Adipocyte (in vitro differentiated cells): ENCODE data around the gene CD38.
"Not testable (repeated sequence)": the region's sequence is repeated elsewhere in the genome, so short reads cannot be mapped to it uniquely, and the experiment has no call there.

Experiments used
- DNase-seq: peaks from one replicate; pipeline ENCODE4 v3.0.0-alpha.2; 2015; ENCODE audit warnings: low read depth
- H3K27me3 ChIP-seq: replicated peaks from 2 replicates; pipeline ENCODE4 v1.7.0; 2013; ENCODE audit warnings: mild to moderate bottlenecking, low read length, moderate library complexity; ENCODE audit not compliant: control insufficient read depth, insufficient read depth
- H3K36me3 ChIP-seq: 2 replicates; pipeline ENCODE4 v1.7.0; 2013; ENCODE audit warnings: low read length, mild to moderate bottlenecking, moderate library complexity; ENCODE audit not compliant: control insufficient read depth, insufficient read depth, severe bottlenecking
- H3K4me1 ChIP-seq: 2 replicates; pipeline ENCODE4 v1.7.0; 2013; ENCODE audit warnings: mild to moderate bottlenecking, low read length, moderate library complexity; ENCODE audit not compliant: control insufficient read depth, insufficient read depth
- H3K4me3 ChIP-seq: 2 replicates; pipeline ENCODE4 v1.7.0; 2013; ENCODE audit warnings: mild to moderate bottlenecking, low read length, moderate library complexity
- H3K9ac ChIP-seq: 2 replicates; pipeline ENCODE4 v1.7.0; 2013; ENCODE audit warnings: mild to moderate bottlenecking, low read length, moderate library complexity
- H3K9me3 ChIP-seq: 2 replicates; pipeline ENCODE4 v1.7.0; 2013; ENCODE audit warnings: mild to moderate bottlenecking, low read length, moderate library complexity; ENCODE audit not compliant: control insufficient read depth

Gene CD38

DNA sequence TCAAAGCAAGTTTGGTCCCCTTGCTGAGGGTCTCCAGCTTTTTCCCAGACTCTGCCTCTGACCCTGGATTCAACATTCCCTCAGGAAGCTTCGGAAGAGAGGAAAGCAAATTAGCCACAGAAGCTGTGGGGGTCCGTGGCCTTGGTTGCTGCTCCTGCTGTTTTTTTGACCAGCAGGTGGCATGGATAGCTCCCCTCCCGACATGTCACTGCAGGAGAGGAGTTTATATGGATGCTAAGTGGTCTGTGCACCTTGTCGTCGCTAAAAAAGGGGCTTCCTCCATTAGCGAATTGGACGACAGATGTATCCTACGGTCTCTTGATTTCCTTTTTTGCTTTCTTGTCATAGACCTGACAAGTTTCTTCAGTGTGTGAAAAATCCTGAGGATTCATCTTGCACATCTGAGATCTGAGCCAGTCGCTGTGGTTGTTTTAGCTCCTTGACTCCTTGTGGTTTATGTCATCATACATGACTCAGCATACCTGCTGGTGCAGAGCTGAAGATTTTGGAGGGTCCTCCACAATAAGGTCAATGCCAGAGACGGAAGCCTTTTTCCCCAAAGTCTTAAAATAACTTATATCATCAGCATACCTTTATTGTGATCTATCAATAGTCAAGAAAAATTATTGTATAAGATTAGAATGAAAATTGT lies 70.2 kb downstream of the CD38 start:
- H3K27me3 ChIP-seq = peaks cover 3% of the 10 kb centered on the region
- H3K36me3 ChIP-seq = no peaks in the 10 kb centered on the region
- DNase-seq = no peak
- H3K4me3 ChIP-seq = no peak overlapping the region
- H3K4me1 ChIP-seq = peaks cover 4% of the 10 kb centered on the region
- no peaks in the 10 kb centered on the region for H3K9me3 ChIP-seq
- no peak overlapping the region for H3K9ac ChIP-seq

DNA sequence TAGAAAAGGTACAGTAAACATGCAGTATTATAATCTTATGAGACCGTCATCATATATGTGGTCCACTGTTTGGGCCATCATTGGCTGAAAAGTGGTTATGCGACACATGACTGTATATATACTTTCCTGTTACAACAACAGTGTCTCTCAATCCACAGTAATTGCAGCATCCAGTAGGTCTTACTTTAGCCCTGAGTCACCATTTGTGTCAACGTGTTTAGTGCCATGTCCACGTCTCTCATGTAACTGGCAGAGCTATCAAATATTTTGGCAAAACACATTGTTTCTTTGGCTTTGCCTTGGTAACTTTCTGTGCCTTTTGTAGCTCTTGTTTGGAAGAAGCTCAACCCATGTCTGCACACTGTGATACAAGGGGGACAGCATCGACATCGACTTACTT lies 73.8 kb downstream of the CD38 start:
- Histone ChIP-seq H3K4me1 (peaks cover 4% of the 10 kb centered on the region), H3K36me3 (no peaks in the 10 kb centered on the region), H3K27me3 (peaks cover 12% of the 10 kb centered on the region), H3K9ac (no peak overlapping the region), H3K4me3 (no peak overlapping the region), H3K9me3 (no peaks in the 10 kb centered on the region)
- no peak for DNase-seq

DNA sequence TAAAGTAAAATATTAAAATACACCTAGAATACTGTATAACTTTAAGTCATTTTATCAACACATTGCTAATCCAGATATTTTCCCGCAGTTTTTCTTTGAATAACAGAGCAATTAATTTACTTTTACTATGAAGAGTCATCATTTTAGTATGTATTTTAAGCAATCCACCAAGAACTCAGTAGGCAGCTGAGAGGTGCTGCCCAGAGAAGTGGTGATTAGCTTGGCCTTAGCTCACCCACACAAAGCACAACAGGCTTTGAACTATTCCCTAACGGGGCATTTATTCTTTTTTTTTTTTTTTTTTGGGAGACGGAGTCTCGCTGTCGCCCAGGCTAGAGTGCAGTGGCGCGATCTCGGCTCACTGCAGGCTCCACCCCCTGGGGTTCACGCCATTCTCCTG lies 74.4 kb downstream of the CD38 start:
- Histone ChIP-seq H3K4me1 (peaks cover 4% of the 10 kb centered on the region), H3K9me3 (no peaks in the 10 kb centered on the region), H3K36me3 (no peaks in the 10 kb centered on the region), H3K9ac (no peak overlapping the region), H3K4me3 (no peak overlapping the region), H3K27me3 (peaks cover 12% of the 10 kb centered on the region)
- no peak for DNase-seq

DNA sequence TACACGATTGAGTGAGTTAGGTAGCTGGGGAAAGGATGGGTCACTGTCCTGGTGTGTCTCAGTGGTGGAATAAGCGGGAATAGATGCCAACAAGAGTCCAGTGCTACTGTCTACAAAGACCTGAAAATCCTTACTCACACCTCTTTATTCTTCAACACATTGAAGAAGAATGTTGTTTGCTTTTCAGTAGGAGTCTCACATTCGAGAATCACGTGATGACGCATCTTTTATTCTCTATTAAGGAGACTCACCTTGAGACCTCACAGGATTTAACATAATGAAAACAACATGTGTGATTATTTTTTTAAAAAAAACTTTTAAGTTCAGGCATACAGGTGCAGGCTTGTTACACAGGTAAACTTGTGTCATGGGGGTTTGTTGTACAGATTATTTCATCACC lies 75.2 kb downstream of the CD38 start:
- no peak overlapping the region for H3K9ac ChIP-seq
- DNase-seq = no peak
- H3K4me1 ChIP-seq = peaks cover 4% of the 10 kb centered on the region
- peaks cover 12% of the 10 kb centered on the region for H3K27me3 ChIP-seq
- no peak overlapping the region for H3K4me3 ChIP-seq
- no peaks in the 10 kb centered on the region for H3K36me3 ChIP-seq
- H3K9me3 ChIP-seq = no peaks in the 10 kb centered on the region

DNA sequence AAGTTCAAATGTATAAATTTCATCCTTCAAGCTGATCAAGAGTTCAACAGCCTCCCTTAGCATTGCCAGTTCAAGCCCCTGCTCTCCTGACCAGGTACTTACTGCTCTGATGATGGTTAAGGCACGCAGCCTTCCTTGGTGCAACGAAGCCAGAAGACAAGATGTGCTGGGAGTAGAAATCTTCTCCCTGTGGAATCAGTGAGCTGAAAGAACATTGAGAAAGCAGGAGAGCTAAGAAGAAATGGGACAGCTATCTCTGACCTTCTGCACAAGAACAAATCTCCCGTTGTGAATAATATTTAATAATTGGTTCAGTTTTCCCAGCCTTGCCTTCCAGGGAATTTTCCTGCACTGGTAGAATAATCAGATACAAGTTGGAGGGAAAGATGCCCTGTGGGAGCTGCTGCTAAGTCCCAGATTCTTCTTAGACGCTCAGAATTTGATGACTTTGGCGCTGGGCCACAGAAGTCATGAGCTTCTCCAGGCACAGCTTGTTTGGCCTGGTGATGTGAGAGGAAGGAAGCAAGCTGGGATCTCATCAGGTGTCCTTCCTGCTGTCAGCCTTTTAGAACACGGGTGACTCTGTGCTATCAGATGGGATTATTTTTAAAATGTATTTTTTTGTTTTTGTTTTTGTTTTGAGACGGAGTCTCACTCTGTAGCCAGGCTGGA lies 77.8 kb downstream of the CD38 start:
- Histone ChIP-seq H3K9ac (no peak overlapping the region), H3K4me3 (no peak overlapping the region), H3K36me3 (no peaks in the 10 kb centered on the region), H3K4me1 (peaks cover 4% of the 10 kb centered on the region), H3K9me3 (no peaks in the 10 kb centered on the region), H3K27me3 (peaks cover 12% of the 10 kb centered on the region)
- DNase-seq = no peak

DNA sequence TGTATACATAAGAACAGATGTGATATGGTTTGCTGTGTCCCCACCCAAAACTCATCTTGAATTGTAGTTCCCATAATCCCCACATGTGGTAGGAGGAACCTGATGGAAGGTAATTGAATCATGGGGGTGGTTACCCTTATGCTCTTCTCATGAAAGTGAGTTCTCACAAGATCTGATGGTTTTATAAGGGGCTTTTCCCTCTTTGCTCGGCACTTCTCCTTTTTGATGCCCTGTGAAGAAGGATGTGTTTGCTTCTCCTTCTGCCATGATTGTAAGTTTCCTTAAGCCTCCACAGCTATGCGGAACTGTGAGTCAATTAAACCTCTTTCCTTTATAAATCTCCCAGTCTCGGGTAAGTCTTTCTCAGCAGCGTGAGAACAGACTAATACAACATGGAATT lies 83.1 kb downstream of the CD38 start:
- H3K9ac ChIP-seq, DNase-seq, H3K4me3 ChIP-seq: not testable (repeated sequence)

DNA sequence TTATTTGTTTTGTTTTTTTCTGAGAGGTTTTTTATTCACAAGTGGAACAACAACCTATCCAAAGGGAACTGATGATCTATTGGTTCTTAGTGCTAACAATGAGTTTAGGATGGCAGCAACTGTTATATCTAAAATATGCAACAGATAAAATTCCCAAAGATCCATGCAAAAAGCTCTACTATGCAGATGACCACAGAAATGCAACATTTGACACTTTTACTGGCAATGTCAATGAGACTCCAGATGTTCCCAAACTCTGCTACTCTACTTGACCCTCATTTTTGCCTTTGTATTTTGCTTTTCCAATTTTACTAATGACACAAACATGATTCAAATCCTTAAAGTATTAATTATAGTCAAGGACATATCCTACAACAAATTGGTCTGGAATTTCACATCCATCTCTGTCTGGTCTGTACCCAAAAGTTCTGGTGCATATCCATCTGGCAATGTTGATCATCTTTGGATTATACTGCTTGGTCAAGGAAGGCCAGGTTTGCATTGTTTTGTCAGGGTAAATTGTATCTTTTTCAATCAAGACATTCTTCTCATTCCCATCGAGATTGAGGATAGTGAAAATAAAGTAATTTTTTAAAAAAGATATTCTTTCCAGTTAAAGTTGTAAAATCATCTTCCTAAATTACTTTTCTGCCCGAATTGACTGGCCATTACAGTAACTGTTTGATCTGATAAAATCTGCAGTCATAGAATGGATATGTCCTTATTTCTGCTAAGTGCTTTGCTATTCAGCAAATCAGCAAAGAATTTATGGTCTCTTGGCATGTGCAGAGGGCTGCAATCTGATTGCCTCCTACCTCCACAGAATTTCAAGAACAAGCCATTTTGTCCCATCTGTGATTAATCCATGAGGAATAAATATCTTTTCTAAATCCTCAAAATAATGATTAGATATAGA lies 86.8 kb downstream of the CD38 start:
- DNase-seq = no peak
- Histone ChIP-seq H3K4me1 (peaks cover 26% of the 10 kb centered on the region), H3K9me3 (no peaks in the 10 kb centered on the region), H3K4me3 (no peak overlapping the region), H3K36me3 (no peaks in the 10 kb centered on the region), H3K9ac (no peak overlapping the region), H3K27me3 (peaks cover 8% of the 10 kb centered on the region)

More for the DNA sequence above, 83.1 kb downstream of the CD38 start:
- not testable (repeated sequence) for H3K27me3 ChIP-seq, H3K36me3 ChIP-seq, H3K4me1 ChIP-seq, H3K9me3 ChIP-seq

DNA sequence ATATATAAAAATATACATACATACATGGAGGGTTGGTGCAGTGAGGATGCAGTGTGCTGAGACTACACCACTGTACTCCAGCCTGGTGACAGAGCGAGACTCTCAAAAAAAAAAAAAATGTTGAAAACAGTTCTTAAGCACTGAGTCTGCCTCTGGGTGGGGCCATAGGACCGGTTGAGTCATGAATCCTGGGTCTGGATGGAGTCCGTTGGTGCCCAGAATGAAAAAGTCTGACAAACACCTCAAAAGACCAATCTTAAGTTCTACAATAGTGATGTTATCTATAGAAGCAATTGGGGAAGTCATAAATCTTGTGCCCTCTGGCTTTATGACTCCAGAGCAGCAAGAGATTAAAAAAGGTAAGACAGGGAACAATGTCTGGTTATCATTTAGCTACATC lies 90.0 kb downstream of the CD38 start:
- Histone ChIP-seq H3K36me3 (no peaks in the 10 kb centered on the region), H3K9ac (peak overlapping the region; percentile 13), H3K4me3 (no peak overlapping the region), H3K4me1 (peaks cover 48% of the 10 kb centered on the region), H3K9me3 (no peaks in the 10 kb centered on the region), H3K27me3 (no peaks in the 10 kb centered on the region)
- no peak for DNase-seq

DNA sequence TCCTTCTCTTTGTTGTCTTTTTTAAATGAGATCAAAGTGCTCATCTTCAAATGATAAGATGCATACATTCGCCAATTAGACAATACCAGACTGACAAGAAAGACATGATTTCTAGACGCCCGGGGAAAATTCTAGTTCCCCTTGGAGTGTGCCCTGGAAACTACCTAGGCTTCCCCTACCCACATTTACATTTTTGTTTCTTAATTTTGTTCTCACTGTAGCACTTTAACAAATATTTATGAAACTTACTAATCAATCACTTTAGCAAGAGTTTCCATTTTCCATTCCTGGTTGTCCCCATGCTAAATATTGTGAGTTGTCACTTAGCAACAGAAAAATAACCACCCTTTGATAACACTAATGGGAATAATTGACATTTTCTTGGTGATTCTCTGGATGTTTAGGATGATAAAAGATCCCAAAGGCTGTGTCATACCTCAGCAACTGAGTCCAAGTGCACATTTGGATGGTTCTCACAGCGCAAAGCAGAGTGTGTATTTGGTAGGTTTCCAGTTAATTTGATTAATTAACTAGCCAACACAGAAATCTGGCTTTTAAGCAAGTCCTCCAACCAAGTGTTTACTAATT lies 90.8 kb downstream of the CD38 start:
- Histone ChIP-seq H3K9me3 (no peaks in the 10 kb centered on the region), H3K4me3 (peak overlapping the region; percentile 9), H3K27me3 (no peaks in the 10 kb centered on the region), H3K4me1 (peaks cover 56% of the 10 kb centered on the region), H3K9ac (no peak overlapping the region), H3K36me3 (no peaks in the 10 kb centered on the region)
- no peak for DNase-seq

DNA sequence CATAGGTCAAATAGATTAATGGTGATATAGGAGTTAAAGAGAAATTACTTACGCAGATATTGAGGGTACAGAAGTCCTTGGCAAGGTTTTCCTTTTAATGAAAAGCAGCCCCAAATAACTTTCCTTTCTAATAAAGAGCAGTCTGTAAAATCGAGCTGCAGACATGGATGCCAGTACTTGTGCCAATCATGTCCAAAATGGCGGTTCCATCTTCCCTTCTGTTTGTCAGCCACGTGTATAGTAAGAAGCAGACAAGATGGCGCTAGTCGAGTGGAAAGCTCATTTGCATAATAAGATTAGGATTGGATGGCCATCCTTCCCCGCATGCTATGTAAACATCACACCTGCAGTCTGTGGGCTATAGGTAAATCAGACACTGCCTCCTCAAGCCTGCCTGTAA lies 92.0 kb downstream of the CD38 start:
- no peaks in the 10 kb centered on the region for H3K27me3 ChIP-seq
- no peaks in the 10 kb centered on the region for H3K9me3 ChIP-seq
- H3K36me3 ChIP-seq = no peaks in the 10 kb centered on the region
- no peak for DNase-seq
- peaks cover 63% of the 10 kb centered on the region for H3K4me1 ChIP-seq
- no peak overlapping the region for H3K4me3 ChIP-seq
- H3K9ac ChIP-seq = no peak overlapping the region
